ENCODE data around the gene SLC12A7.
A peak's percentile ranks its signal among the peaks of the same experiment; 100 is the strongest.
"Not testable (repeated sequence)": the region's sequence is repeated elsewhere in the genome, so short reads cannot be mapped to it uniquely, and the experiment has no call there.

SLC12A7 gene

DNA sequence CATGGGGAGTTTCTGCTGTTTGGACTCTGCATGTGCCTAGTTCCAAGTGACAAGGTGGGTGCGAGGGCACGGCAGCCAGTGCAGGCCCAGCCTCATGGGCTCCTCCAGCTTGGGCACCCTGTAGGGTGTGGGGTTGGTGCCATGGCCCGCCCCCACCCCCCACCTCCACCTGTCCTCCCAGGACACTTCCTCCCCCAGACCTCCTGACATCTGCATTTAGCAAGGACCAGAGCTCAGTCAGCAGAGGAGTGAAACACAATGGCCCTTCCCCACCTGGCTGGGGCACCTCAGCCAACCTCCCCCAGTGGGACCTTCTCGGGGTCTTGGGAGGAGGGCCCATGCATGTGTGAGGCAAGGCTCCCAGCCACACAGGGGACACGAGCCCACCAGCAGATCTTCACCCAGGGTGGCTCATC, 105.2 kb downstream of the SLC12A7 start:
- no peak for DNase-seq (ENCODE audit: low spot score)

DNA sequence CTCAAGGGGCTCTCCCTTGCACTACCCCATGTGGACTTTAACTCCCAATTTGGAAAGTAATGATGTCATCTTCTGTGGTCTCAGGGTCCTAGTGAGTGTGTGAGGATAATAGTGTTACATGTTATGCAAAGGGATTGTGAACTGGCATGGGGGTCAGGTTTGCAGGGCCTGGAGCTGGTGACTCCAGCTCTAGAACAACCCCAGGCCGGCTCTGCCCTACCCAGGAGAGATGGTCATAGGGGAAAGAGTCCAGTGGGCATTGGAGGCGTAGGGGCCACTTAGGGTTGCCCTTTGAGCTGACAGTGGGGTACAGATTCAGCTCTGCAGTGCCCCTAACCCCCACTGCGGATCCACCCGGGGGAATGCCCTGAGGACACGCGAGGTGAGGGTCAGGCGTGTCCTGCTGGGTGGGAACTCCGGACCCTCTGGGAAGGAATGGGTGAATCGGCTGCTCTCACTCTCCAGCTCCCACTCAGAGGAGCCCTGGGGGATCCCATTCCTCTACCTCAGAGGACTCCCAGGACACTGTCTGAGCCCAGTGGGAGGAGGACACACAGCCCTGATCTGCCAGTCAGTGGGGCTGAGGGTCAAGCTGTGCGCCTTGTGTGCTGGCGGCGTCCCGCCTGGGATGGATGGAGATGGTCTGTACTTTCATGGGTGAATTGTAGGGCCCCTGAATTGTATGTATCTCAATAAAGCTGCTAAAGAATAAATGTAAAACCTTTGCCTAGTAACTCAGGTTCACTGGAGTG, 105.8 kb downstream of the SLC12A7 start:
- no peak for DNase-seq (ENCODE audit: low spot score)

DNA sequence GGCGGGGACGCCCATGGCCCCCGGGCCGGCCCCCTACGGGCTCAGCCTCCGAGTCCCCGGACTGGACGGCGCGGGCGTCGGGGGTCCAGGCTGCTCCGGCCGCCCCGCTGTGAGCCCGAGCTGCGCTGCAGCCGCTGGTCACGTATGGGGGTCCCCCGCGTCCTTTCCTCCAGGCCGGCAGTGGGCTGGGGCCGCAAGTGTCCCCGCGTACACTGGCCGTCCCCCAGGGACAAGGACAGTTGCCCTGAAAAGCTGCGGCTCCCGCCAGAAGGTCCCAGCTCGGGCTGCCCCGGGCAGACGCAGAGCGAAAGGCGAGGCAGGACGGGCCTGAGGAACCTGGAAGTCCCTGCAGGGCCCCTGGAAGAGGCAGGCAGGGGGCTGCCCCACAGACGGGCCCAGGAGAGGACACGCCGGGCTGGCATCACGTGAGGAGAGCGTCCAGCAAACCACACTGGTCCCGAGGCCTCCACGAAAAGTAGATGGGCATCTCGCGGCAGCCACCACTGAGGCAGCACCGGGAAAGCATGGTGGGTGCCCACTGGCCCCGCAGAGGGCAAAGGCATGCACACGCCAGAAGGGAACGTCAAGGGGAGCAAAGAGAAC, 106.5 kb downstream of the SLC12A7 start:
- no peak for DNase-seq (ENCODE audit: low spot score)

DNA sequence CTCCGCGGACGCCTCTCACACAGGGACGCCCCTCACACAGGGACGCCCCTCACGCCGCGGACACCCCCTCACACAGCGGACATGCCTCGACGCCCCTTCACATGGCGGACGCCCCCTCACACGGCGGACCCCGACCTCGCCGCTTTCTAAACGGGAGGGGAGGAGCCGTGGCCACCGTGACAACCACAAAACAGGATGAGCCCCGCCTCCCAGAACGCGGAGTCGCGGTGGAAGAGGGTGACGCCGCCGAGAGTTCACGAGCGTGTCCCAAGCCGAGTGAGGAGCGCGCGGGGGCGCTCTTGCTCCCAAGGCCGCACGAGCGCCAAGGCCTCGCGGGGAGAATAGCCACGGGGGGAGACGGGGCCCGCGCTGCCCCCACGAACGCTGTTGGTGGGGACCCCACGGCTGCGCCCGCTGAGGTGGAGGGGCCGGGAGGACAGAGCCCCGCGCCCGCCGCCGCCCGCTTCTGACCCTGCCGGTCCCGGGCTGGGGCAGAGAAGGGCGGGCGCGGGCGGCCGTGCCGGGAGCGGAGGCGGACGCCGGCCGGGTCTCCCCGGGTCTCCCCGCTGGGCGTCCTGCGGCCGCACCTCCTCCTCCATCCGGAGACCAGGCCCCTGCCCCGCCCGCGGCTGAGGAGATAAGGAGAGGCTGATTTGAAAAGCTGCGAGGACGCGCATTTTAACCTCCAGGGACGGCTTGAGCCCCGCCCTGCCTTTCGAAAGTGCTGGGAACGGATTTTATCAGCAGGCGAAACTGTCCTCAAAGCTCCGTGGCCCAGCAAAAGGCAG, 107.2 kb downstream of the SLC12A7 start:
- peak; percentile 39 for DNase-seq (ENCODE audit: low spot score)

DNA sequence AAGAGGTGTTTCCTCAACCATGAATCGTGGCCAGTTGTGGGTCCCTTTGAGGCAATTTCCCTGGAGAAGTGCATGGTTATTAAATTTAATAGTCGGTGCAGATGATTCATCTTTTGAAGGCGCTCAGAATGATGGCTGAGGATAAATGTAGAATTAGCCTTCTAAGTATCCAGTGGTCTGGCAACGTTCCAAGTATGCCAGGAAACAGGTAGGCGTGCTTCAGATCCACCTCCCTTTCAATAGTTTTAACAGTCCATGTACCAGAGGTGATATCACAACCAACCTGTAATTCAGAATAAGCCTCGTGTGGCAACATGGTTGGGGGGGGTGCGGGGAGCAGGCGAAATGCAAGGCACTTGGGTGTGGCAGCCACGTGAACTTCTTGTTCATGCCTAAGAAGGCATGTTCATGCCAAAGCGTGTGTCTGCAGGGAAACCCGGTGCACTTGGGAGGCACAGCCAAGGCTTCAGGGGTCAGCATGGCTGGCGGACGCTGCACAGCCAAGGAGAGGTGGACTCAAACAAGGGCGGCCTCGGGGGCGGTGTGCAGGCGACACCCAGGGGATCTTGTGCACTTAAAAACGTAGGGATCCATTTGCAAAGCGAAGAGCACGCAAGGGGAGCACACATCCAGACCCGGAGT, 108.4 kb downstream of the SLC12A7 start:
- peak; percentile 36 for DNase-seq (ENCODE audit: low spot score)

DNA sequence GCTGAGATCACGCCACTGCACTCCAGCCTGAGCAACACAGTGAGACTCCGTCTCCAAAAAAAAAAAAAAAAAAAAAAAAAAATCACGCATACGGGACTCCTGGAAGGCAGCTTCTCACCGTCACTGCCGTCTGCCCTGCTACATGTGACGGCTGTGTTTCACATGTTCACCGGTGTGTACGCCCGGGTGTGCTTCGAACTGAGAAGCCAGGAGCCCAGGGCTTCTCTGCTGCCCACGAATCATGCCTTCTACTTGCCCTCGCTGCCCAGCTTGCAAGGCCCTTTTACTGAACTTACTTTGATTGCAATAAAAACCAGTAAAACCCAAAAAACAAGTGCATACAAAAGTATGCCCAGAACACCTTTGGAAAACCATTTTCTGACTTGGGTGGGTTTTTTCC, 109.0 kb downstream of the SLC12A7 start:
- no peak for DNase-seq (ENCODE audit: low spot score)

DNA sequence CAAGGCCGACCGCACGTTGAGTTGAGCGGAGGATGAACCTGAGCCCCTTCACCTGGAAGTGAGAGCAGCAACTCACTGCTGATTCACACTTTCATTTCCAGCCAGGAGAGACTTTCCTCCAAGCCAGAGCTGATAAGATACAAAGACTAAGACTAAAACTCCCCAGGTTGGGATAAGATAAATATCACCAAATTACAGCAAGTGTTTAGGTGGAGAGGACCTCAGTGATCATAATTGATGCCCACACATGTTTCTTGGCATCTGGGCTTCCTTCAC, 109.7 kb downstream of the SLC12A7 start:
- no peak for DNase-seq (ENCODE audit: low spot score)

DNA sequence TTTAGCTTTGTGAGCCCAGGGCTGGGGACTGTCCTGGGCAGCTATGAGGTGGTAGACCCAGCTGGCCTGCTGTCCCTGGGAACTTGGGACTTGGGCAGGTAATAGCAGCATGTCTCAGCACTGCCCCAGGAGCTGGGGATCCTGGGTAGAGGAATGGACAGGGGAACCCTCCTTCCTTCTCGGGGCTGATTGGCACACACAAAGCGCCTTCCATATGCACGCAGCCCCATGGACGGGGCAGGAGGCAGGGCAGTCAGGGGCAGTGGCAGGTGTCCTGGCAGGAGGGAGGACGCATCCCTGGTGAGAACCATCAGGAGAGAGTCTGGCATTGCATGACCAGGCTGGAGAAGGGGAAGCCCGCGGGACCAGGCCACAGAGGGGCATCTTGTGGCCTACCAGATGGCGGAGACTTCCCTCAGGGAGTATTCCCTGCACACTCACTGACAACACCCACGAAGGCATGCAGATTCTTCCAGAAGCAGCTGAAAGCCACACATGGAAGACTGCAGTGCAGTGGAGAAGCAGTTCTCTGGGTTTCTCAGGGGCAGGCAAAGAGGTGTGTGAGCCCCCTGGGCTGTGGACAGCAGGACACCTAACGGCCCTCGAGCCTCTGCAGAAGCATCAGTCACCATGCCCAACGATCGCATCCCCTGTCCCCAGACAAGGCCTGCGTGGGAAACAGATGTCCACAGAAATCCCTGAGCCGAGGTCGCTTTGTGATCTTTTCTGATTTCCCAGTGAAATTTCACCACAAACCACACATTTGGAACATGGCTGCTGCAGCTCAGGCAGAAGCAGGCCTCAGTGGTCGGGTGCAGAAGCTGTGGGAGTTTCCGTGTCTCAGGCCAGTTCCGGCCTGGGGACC, 110.2 kb downstream of the SLC12A7 start:
- DNase-seq (ENCODE audit: low spot score), result no peak

DNA sequence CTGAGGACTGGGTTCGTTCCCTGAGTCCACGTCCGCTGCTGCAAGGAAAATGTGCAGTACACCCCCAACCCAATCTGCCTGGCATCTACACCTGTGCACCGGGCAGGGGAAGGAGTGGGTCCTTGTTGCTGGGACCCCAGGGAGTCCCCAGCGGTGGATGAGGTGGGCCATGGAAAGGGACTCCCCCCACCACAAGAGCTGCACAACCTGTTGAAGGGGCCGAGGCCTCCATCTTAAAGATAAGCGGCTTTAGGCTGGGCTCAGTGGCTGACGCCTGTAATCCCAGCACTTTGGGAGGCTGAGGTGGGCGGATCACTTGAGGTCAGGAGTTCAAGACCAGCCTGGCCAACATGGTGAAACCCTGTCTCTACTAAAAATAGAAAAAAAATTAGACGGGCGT, 111.0 kb downstream of the SLC12A7 start:
- DNase-seq (ENCODE audit: low spot score), result not testable (repeated sequence)

Data from CD4-positive, alpha-beta T cell treated with Interleukin-15 for 4 hours (primary cell).